Immature natural killer cell (primary cell): ENCODE results near the gene TRIM65. TPM values are rescaled to one million over a fixed set of nuclear protein-coding genes. Genes with fewer than 3 reads are reported as not detected.

Experiments
- DNase-seq, 3 donors: peaks; one replicate each; pipeline ENCODE4 v3.0.0; 2022; ENCODE audit warnings: mixed read lengths in 1 of 3
- H3K27ac Mint-ChIP-seq, 6 donors: one replicate each; pipeline ENCODE4 v1.8.0; 2020; ENCODE audit warnings: mixed read lengths in 6 of 6, mild to moderate bottlenecking in 5 of 6, inconsistent platforms in 4 of 6, moderate library complexity in 3 of 6
- H3K27me3 Mint-ChIP-seq, 3 donors: one replicate each; pipeline ENCODE4 v1.8.0; 2020 to 2021; ENCODE audit warnings: low read depth in 3 of 3, mild to moderate bottlenecking in 3 of 3, mixed read lengths in 3 of 3, moderate library complexity in 3 of 3, inconsistent platforms in 1 of 3
- H3K36me3 Mint-ChIP-seq, 3 donors: one replicate each; pipeline ENCODE4 v1.8.0; 2020; ENCODE audit warnings: mixed read lengths in 3 of 3, inconsistent platforms in 2 of 3, mild to moderate bottlenecking in 2 of 3
- H3K4me1 Mint-ChIP-seq, 2 donors: one replicate each; pipeline ENCODE4 v1.8.0; 2020; ENCODE audit warnings: inconsistent platforms in 2 of 2, mild to moderate bottlenecking in 2 of 2, mixed read lengths in 2 of 2, moderate library complexity in 1 of 2
- H3K4me3 Mint-ChIP-seq, 5 donors: one replicate each; pipeline ENCODE4 v1.8.0; 2020; ENCODE audit warnings: mild to moderate bottlenecking in 5 of 5, mixed read lengths in 5 of 5, inconsistent platforms in 3 of 5, moderate library complexity in 3 of 5
- H3K9me3 Mint-ChIP-seq, 6 donors: one replicate each; pipeline ENCODE4 v1.8.0; 2020; ENCODE audit warnings: mild to moderate bottlenecking in 6 of 6, mixed read lengths in 6 of 6, inconsistent platforms in 4 of 6, moderate library complexity in 3 of 6
- polyA plus RNA-seq, 3 donors: library from polyadenylated mRNA; unstranded; fragments of 300-500 nt; fragmentation: Illumina TruSeq; gene quantifications; one replicate each; pipeline ENCODE4 v1.2.3, GENCODE V29; 2021

Gene TRIM65
- polyA plus RNA-seq, 3 donors from 2014 or later: 5.4 to 27.1 (median 18.7) TPM

DNA sequence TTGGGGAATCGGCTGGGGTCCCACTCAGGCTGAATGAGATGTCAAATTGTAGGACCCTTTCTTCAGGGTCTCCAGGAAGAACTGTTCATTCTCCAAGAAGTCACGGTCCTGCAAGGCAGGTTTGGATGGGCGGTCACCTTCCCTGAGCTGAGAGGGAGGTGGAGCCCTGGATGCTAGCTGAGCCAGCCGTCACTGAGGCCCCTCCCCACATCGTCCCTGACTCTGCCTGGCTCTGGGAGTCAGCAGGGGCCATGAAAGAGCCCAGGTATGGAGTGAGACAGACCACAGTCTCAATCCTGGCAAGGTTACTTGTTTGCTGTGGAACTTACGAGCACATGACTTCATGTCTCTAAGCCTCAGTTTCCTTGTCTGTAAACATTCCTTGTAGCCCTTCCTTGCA lies 13.9 kb upstream of the TRIM65 start:
- Mint-ChIP-seq H3K27me3 (peaks cover 0 to 2% (median 0%) of the 10 kb centered on the region in 3 donors), H3K36me3 (no peaks in the 10 kb centered on the region), H3K4me3 (no peak overlapping the region), H3K9me3 (peaks cover 0 to 2% (median 0%) of the 10 kb centered on the region in 6 donors), H3K27ac (no peak overlapping the region), H3K4me1 (peaks cover 0 to 1% of the 10 kb centered on the region in 2 donors)
- no peak for DNase-seq

DNA sequence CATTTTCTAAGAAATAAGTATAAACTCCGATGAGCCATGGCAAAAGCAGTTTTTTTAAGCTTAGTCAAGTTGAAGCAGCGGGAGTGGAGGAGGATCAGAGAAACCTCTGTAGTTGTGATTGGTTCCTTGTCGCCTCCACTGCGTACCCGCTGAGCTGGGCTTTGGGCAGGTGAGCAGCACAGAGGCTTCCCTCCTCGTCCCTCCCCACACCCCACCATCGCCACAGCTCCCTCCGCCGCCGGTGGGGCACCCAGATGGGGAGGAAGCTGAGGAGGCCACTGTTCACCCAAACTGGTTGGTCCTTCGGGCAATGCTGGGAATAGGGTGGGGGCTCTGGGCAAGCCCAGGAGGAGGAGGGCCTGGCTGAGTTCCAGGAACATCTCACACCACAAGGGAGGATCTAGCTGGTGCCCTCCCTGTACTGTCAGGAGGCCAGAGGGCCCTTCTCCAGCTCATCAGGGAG lies 13.1 kb upstream of the TRIM65 start:
- peaks cover 0 to 2% (median 0%) of the 10 kb centered on the region in 6 donors for H3K9me3 Mint-ChIP-seq
- no peak for DNase-seq
- H3K27ac Mint-ChIP-seq: no peak overlapping the region
- peaks cover 0 to 4% of the 10 kb centered on the region in 2 donors for H3K4me1 Mint-ChIP-seq
- H3K4me3 Mint-ChIP-seq: no peak overlapping the region
- no peaks in the 10 kb centered on the region for H3K36me3 Mint-ChIP-seq
- H3K27me3 Mint-ChIP-seq: peaks cover 0 to 5% (median 0%) of the 10 kb centered on the region in 3 donors

DNA sequence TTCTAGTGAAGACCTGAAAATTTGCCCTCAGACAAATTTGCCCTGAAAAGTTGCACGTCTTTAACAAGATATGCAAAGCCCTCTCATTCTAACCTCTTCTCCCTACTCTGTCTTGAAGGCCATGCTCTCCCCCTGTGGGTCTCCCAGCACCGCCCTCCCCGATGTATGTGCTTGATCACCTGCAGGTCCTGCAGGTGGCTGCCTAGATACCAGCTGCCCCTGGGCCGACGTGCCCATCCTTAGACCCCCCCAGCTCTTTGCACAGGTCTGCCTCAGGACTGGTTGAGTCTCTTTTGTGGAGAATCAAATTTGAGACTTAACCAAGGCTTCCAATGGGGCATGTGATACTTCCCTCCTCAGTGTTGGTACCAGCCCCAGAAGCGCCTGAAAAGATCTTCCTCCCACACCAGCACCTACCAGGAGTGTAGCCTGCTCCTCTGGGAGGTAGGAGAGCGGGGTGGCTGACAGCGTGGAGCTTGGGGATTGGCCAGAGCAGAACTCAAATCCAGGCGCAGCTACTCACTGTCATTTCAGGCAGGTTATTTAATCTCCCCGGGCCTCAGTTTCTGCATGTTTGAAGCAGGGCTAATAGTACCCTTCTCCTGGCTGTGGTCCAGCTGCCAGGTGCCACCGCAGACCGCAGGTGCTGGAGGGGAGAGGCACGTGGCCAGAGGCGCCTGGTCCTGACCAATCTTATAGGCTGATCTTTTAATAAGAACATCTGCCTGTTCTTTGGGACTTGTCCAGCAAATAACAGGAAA lies 12.5 kb upstream of the TRIM65 start:
- peaks cover under 1 to 5% of the 10 kb centered on the region in 2 donors for H3K4me1 Mint-ChIP-seq
- peak overlapping the region in 1 of 5 donors; percentile 25 for H3K4me3 Mint-ChIP-seq
- H3K36me3 Mint-ChIP-seq: no peaks in the 10 kb centered on the region
- DNase-seq: no peak
- H3K9me3 Mint-ChIP-seq: peaks cover 0 to 2% (median 0%) of the 10 kb centered on the region in 6 donors
- peaks cover 0 to 5% (median 0%) of the 10 kb centered on the region in 3 donors for H3K27me3 Mint-ChIP-seq
- H3K27ac Mint-ChIP-seq: peak overlapping the region in 2 of 6 donors; percentile 49 to 76

DNA sequence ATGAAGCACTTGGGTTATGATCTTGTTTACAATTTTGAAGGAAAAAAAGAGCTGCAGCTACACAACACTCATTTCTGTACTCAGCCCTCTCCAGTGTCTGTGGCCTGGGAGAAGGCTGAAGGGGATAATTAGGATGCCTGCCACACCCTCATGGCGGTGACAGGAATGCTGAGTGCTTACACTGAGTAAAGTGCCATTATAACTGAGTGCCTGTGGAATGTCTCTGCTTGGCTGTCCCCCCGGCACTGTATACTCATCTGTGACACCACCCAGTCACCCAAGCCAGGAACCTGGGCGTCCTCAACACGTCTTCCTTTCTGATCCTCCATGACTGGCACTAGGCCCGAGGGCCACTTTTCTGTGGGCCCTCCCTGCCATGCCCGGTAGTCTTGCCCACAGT lies 11.4 kb upstream of the TRIM65 start:
- Mint-ChIP-seq H3K4me1 (peaks cover 6 to 9% of the 10 kb centered on the region in 2 donors), H3K36me3 (no peaks in the 10 kb centered on the region), H3K27ac (peak overlapping the region in 1 of 6 donors; percentile 46), H3K27me3 (peaks cover 0 to 5% (median 0%) of the 10 kb centered on the region in 3 donors), H3K9me3 (peaks cover 0 to 2% (median 0%) of the 10 kb centered on the region in 6 donors), H3K4me3 (no peak overlapping the region)
- DNase-seq: no peak

DNA sequence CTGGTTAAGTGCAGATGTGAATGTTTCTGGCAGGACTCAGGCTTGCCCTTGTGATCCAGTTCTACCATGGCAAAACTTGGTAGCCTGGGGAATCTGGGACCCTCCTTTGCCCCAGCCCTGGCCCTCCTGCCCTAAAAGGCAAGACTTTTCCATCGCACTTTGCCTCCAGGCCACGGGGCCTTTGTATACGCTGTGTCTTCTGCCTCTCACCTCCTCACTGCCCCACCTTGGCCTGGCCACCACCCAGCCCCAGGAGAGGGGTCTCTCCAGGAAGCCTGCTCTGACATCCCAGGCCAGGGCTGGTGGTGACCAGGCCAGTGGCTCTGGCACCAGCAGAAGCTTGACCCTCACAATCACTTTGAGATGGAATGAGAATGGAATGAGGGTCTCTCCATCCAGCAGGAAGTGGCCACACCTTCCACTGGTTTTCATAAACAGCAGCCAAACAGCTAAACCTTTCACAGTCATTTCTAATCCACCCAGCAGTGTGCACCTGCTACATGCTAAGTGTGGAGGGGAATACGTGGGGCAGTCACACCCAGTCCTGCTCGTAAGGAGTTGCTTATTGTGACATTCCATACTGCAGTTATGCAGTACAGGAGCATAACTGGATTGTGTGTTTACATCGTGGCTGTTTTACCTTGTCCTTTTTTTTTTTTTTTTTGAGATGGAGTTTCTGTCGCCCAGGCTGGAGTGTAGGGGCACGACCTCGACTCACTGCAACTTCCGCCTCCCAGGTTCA lies 9.6 kb upstream of the TRIM65 start:
- DNase-seq: no peak
- Mint-ChIP-seq H3K4me3 (peak overlapping the region in 3 of 5 donors; percentile 33 to 49 (median 41)), H3K9me3 (peaks cover 0 to 2% (median 0%) of the 10 kb centered on the region in 6 donors), H3K27ac (peak overlapping the region in 4 of 6 donors; percentile 16 to 45 (median 38)), H3K4me1 (peaks cover 6 to 9% of the 10 kb centered on the region in 2 donors), H3K36me3 (no peaks in the 10 kb centered on the region), H3K27me3 (peaks cover 0 to 5% (median 0%) of the 10 kb centered on the region in 3 donors)

DNA sequence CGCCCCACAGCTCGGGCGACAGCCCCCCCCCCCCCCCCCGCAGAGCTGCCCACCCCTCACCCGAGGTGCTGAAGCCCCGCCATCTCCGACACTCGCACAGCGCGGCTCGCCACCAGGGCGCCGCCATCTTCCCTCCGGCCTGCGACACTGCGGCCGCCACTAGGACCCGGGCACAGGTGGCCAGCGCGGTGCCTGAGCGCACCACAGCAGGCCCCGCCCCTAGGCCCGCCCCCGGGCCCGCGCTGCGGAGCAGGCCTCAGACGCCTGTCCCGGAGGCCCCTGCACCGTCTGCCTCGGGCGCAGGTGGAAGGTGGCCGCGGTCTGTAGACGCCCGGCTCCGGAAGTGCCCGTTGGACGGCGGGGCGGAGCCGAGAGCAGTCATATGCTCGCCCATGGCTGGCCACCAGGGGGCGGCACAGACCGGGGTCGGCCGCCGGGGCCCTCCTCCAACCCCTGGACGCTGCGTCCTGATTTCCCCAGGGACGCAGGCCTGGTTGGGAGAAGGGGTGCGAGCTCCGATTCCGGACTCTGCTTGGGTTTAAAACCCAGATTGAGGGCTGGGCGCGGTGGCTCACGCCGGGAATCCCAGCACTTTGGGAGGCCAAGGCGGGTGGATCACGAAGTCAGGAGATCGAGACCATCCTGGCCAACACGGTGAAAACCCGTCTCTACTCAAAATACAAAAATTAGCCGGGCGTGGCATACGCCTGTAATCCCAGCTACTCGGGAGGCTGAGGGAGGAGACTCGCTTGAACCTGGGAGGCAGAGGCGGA lies 8.2 kb upstream of the TRIM65 start, which contains the start of gene MRPL38:
TSS of gene MRPL38 (minus strand) at position 136 of the 773 bp plus-strand sequence. CDS start at position 127, 9 bp downstream.
- peak within 1 kb of the TSS; percentile 84 to 92 (median 89) for H3K4me3 Mint-ChIP-seq
- peaks cover 0 to 5% (median 0%) of the 10 kb centered on the region in 3 donors for H3K27me3 Mint-ChIP-seq
- peak; percentile 96 to 98 (median 97) for DNase-seq
- no peaks in the 10 kb centered on the region for H3K9me3 Mint-ChIP-seq
- H3K36me3 Mint-ChIP-seq: no peaks in the 10 kb centered on the region
- H3K4me1 Mint-ChIP-seq: peaks cover 6 to 9% of the 10 kb centered on the region in 2 donors
- H3K27ac Mint-ChIP-seq: peak within 1 kb of the TSS; percentile 80 to 93 (median 84)

DNA sequence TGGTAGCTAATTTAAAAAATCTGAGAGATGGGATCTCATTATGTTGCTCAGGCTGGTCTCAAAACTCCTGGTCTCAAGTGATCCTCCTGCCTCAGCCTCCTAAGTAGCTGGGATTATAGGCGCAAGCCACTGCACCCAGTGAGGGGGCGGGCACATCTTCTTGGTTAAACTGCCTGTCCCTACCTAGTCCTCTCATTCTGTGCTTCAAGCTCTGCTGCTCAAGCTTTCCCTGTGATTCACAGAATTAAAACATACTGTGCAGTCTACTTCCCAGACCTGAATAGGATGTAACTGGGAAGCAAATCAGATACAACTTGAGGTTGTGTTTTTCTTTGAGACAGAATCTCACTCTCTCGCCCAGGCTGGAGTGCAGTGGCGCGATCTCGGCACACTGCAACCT lies 5.7 kb upstream of the TRIM65 start:
- Mint-ChIP-seq H3K4me3 (no peak overlapping the region), H3K4me1 (peaks cover 10 to 14% of the 10 kb centered on the region in 2 donors), H3K27me3 (peaks cover 0 to 3% (median 3%) of the 10 kb centered on the region in 3 donors), H3K36me3 (peaks cover 0 to 3% (median 0%) of the 10 kb centered on the region in 3 donors), H3K9me3 (no peaks in the 10 kb centered on the region), H3K27ac (no peak overlapping the region)
- no peak for DNase-seq

- Mint-ChIP-seq H3K27me3 (peaks cover 0 to 3% (median 3%) of the 10 kb centered on the region in 3 donors), H3K27ac (no peak overlapping the region), H3K9me3 (no peaks in the 10 kb centered on the region), H3K4me3 (no peak overlapping the region), H3K36me3 (peaks cover 0 to 3% (median 0%) of the 10 kb centered on the region in 3 donors), H3K4me1 (peaks cover 12 to 14% of the 10 kb centered on the region in 2 donors)
- no peak for DNase-seq
Observed at GRCh38 chr17:75901727-75902126, 5.0 kb upstream of the TRIM65 start.

GRCh38 chr17:75900691-75901533 lies 4.2 kb upstream of the TRIM65 start:
- H3K27me3 Mint-ChIP-seq: peaks cover 0 to 3% (median 3%) of the 10 kb centered on the region in 3 donors
- H3K4me3 Mint-ChIP-seq: no peak overlapping the region
- no peaks in the 10 kb centered on the region for H3K9me3 Mint-ChIP-seq
- peaks cover 13 to 16% of the 10 kb centered on the region in 2 donors for H3K4me1 Mint-ChIP-seq
- H3K27ac Mint-ChIP-seq: no peak overlapping the region
- H3K36me3 Mint-ChIP-seq: peaks cover 0 to 3% (median 0%) of the 10 kb centered on the region in 3 donors
- DNase-seq: no peak

- no peaks in the 10 kb centered on the region for H3K9me3 Mint-ChIP-seq
- H3K27me3 Mint-ChIP-seq: peaks cover 0 to 3% (median 0%) of the 10 kb centered on the region in 3 donors
- peaks cover 22 to 23% of the 10 kb centered on the region in 2 donors for H3K4me1 Mint-ChIP-seq
- no peak overlapping the region for H3K4me3 Mint-ChIP-seq
- no peak for DNase-seq
- H3K36me3 Mint-ChIP-seq: peaks cover 0 to 3% (median 0%) of the 10 kb centered on the region in 3 donors
- no peak overlapping the region for H3K27ac Mint-ChIP-seq
Observed at GRCh38 chr17:75899767-75900468, 3.2 kb upstream of the TRIM65 start.

DNA sequence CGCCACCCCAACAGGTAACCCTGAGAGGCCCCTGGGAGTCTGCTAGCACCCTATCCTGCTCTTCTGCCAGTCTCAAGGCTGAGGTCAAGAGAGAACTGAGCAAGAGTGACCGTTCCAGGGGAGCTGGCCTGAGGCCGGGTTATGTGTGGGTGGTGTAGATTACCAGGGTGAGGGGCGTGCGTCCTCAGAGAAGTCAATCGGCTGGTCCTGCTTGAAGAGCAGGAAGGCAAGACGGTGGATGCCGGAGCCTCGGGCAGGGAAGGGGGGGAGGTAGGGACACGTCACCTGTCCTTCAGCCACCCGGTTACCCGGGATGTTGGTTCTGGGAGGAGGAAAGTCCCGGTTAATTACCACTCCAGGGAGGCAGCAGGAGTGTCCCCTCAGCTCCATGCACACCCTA lies 2.6 kb upstream of the TRIM65 start:
- H3K4me1 Mint-ChIP-seq: peaks cover 23 to 24% of the 10 kb centered on the region in 2 donors
- no peaks in the 10 kb centered on the region for H3K9me3 Mint-ChIP-seq
- peaks cover 0 to 3% (median 0%) of the 10 kb centered on the region in 3 donors for H3K36me3 Mint-ChIP-seq
- H3K4me3 Mint-ChIP-seq: no peak overlapping the region
- peaks cover 0 to 3% (median 0%) of the 10 kb centered on the region in 3 donors for H3K27me3 Mint-ChIP-seq
- no peak for DNase-seq
- H3K27ac Mint-ChIP-seq: no peak overlapping the region

DNA sequence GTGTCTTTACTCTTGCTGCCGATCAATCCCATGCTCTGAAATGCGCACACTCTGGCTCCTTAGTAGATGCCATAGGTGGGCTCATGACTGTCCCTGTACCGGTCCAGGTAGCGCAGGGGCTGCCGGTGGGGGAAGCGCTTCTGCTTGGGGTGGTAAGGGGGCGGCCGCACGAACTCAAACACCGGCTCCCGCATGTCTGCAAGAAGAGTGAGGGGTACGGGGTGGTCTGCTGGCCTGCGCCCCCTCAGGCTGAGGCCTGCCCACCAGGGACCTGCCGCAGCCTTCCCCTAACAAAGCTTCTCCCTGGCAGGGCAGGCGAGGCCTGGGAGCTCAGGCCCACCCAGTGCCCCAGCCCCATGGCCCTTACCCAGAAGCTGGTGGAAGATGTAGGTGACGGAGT lies 2.0 kb upstream of the TRIM65 start:
- peaks cover 0 to 3% (median 0%) of the 10 kb centered on the region in 3 donors for H3K36me3 Mint-ChIP-seq
- peaks cover 22 to 24% of the 10 kb centered on the region in 2 donors for H3K4me1 Mint-ChIP-seq
- peaks cover 0 to 4% (median 2%) of the 10 kb centered on the region in 3 donors for H3K27me3 Mint-ChIP-seq
- H3K4me3 Mint-ChIP-seq: peak overlapping the region in 1 of 5 donors; percentile 29
- H3K9me3 Mint-ChIP-seq: no peaks in the 10 kb centered on the region
- DNase-seq: no peak
- no peak overlapping the region for H3K27ac Mint-ChIP-seq
